ENCODE data around the gene PIK3IP1. TPM values are rescaled to one million over a fixed set of nuclear protein-coding genes. Genes with fewer than 3 reads are reported as not detected.
A peak's percentile ranks its signal among the peaks of the same experiment; 100 is the strongest.

PIK3IP1 gene
- total RNA-seq, 1 donor from 2014 or later = 5.0 TPM

DNA sequence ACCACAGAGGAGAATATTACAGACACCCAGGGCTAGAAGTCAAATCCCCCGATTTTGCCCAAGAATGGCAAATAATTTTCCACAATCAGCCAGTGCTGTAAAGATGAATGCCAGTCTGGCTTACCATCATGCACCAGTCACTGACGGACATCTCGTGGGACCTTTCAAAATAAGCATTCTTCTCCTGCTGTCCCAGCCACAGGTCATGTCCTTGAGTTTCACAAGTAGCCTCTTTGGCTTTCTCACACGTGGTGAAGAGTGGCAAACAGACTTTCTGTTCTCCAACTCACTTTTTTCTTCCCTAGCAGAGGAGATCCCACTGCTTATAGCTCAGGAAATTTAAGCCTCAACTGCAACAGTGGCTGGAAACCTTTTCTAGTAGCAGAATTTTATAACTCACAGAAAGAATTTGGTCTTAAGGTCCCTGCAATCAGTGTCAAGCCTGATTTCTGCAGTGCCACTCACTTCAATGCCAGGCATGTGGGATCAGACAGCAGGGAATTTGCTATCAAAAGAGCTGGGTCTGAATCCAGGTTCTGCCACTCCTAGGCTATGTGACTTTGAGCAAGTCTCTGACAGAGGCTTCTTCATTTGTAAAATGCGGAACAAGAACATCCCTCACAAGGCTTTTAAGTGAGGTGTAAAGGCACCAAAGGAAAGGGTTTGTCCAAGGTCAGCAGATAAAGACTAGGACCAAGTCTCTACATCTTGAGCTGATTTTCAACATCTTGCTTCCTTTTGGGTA, 3.6 kb downstream of the PIK3IP1 start:
- DNase-seq (ENCODE audit: low spot score) = no peak
- H3K4me1 Mint-ChIP-seq (ENCODE audit: low read depth) = peaks cover 31% of the 10 kb centered on the region
- H3K4me3 Mint-ChIP-seq (ENCODE audit: unreplicated experiment) = no peak overlapping the region
- H3K36me3 Mint-ChIP-seq (ENCODE audit: low read depth) = peaks cover 3% of the 10 kb centered on the region
- H3K27me3 Mint-ChIP-seq (ENCODE audit: low read depth) = no peaks in the 10 kb centered on the region
- H3K9me3 Mint-ChIP-seq (ENCODE audit: low read depth) = no peaks in the 10 kb centered on the region
- TF ChIP-seq, protein P1, sequence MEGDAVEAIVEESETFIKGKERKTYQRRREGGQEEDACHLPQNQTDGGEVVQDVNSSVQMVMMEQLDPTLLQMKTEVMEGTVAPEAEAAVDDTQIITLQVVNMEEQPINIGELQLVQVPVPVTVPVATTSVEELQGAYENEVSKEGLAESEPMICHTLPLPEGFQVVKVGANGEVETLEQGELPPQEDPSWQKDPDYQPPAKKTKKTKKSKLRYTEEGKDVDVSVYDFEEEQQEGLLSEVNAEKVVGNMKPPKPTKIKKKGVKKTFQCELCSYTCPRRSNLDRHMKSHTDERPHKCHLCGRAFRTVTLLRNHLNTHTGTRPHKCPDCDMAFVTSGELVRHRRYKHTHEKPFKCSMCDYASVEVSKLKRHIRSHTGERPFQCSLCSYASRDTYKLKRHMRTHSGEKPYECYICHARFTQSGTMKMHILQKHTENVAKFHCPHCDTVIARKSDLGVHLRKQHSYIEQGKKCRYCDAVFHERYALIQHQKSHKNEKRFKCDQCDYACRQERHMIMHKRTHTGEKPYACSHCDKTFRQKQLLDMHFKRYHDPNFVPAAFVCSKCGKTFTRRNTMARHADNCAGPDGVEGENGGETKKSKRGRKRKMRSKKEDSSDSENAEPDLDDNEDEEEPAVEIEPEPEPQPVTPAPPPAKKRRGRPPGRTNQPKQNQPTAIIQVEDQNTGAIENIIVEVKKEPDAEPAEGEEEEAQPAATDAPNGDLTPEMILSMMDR (IDR thresholded peaks at IDR 0.05) = no peak
- H3K27ac Mint-ChIP-seq (ENCODE audit: unreplicated experiment) = no peak overlapping the region

DNA sequence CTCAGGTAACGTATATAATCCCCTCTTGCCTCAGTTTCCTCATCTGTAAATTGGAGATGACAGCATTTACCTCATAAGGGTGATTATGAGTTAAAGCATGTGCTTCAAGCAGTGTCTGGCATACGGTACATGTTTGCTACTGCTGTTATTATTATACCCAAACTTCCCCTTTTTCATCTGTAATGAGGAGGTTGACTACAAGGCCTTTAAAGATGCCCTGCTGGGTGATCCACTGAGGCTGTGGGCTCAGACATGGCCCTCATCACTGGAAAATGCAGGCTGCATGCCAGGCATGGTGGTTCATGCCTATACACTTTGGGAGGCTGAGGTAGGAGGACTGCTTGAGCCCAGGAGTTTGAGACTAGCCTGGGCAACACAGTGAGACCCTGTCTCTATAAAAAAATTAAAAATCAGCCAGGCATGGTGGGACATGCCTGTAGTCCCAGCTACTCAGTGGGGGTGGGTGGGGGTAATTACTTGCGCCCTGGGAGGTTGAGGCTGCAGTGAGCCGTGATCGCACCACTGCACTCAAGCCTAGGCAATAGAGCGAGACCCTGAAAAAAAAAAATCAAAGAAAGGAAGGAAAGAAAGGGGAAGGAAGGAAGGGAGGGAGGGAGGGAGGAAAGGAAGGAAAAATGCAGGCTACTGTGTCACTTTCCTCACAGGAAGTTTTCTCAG, 4.3 kb downstream of the PIK3IP1 start:
- Mint-ChIP-seq H3K9me3 (ENCODE audit: low read depth) (no peaks in the 10 kb centered on the region), H3K4me1 (ENCODE audit: low read depth) (peaks cover 25% of the 10 kb centered on the region), H3K36me3 (ENCODE audit: low read depth) (peaks cover 3% of the 10 kb centered on the region), H3K27me3 (ENCODE audit: low read depth) (no peaks in the 10 kb centered on the region), H3K4me3 (ENCODE audit: unreplicated experiment) (no peak overlapping the region), H3K27ac (ENCODE audit: unreplicated experiment) (no peak overlapping the region)
- TF ChIP-seq, protein P1 (IDR thresholded peaks at IDR 0.05) = no peak
- no peak for DNase-seq (ENCODE audit: low spot score)

DNA sequence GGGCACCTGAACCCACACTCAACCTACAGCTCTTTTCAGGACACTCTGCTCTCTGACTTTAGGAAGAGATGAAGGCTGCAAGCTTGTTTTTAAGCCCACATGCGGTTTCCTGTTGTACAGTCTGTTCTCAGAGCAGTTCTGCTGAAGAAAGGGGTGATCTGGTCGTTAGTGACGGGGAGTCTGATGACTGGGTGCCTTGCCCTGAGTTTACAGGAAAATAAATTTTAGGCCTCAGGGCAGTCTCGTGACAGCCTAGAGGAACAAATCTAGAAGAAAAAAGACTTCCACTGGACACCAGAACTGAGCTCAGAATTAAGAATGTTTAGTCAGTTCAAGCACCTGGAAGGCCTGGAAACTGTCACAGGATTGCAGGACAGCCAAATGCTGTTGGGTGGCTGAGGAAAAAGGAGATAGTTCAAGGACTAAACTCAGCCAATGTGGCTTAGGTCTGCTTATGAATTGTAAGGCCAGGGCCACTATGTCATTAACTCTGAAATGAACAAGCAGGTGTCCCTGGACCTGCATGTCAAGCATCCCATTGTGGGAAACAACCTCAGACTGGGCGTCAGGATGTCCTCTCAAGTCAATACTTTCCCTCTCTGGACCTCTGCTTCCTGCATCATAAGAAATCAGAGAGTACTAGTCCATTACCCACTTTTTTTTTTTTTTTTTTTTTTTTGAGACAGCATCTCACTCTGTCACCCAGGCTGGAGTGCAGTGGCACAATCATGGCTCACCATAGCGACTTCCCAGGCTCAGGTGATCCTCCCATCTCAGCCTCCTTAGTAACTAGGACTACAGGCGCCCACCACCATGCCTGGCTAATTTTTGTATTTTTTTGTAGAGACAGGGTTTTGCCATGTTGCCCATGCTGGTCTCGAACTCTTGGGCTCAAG, 5.7 kb downstream of the PIK3IP1 start:
- DNase-seq (ENCODE audit: low spot score) = peak; percentile 5
- Mint-ChIP-seq H3K36me3 (ENCODE audit: low read depth) (peaks cover 4% of the 10 kb centered on the region), H3K27me3 (ENCODE audit: low read depth) (no peaks in the 10 kb centered on the region), H3K4me1 (ENCODE audit: low read depth) (peaks cover 12% of the 10 kb centered on the region), H3K9me3 (ENCODE audit: low read depth) (no peaks in the 10 kb centered on the region), H3K4me3 (ENCODE audit: unreplicated experiment) (no peak overlapping the region), H3K27ac (ENCODE audit: unreplicated experiment) (no peak overlapping the region)
- TF ChIP-seq, protein P1 (IDR thresholded peaks at IDR 0.05) = no peak

DNA sequence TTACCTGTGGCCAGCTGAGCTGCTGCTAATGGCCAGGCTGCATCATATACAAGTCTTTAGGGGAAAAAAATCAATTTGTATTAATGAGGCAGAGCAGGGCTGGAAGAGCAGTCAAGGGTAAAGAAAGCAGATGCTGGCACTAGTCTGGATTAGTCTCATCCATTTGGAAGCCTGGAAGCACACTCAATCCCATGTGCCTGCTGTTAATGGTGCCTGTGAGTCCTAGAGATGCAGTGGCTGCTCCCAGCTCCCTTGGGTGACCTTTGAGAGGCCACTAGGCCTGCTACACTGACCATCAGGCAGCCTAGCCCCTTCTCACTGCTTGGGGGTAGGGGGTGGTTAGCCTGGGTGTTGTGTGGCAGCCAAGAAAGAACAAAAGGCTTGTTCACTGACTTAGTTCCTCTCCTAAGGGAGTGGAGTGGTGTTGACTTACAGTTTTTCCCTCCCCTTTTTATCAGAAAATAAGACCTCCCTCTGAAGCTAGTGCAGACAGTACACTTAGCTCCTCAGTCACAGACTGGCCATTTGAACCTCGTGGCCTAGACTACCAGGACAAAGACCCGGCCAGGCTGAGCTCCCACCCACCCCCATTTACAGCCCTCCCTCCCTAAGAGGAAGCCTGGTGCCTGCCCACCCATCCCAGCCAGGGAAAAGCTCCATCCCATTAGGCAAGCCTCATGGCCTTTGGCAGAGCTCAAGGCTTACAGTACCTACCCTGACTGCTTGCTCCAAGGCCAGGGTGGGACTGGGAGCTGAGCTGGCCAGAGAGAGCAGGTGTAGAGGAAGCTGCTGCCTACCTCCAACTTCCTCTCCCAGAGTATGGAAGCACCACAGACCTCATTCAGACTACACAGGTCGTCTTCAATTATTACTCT, 7.8 kb downstream of the PIK3IP1 start:
- Mint-ChIP-seq H3K36me3 (ENCODE audit: low read depth) (peaks cover 6% of the 10 kb centered on the region), H3K4me3 (ENCODE audit: unreplicated experiment) (no peak overlapping the region), H3K27ac (ENCODE audit: unreplicated experiment) (no peak overlapping the region), H3K4me1 (ENCODE audit: low read depth) (no peaks in the 10 kb centered on the region), H3K9me3 (ENCODE audit: low read depth) (no peaks in the 10 kb centered on the region), H3K27me3 (ENCODE audit: low read depth) (no peaks in the 10 kb centered on the region)
- TF ChIP-seq, protein P1 (IDR thresholded peaks at IDR 0.05) = no peak
- DNase-seq (ENCODE audit: low spot score) = no peak

Measured in chondrocyte (in vitro differentiated cells).